GM18499 (cell line): ENCODE data around the gene PRR3.
"Not testable (repeated sequence)": the region's sequence is repeated elsewhere in the genome, so short reads cannot be mapped to it uniquely, and the experiment has no call there.

Experiments
- ATAC-seq: cut with Tn5 transposase; IDR thresholded peaks from one replicate; pipeline ENCODE4 v1.9.1; 2021; ENCODE audit warnings: moderate number of reproducible peaks; ENCODE audit not compliant: insufficient read depth, unreplicated experiment

Gene PRR3

DNA sequence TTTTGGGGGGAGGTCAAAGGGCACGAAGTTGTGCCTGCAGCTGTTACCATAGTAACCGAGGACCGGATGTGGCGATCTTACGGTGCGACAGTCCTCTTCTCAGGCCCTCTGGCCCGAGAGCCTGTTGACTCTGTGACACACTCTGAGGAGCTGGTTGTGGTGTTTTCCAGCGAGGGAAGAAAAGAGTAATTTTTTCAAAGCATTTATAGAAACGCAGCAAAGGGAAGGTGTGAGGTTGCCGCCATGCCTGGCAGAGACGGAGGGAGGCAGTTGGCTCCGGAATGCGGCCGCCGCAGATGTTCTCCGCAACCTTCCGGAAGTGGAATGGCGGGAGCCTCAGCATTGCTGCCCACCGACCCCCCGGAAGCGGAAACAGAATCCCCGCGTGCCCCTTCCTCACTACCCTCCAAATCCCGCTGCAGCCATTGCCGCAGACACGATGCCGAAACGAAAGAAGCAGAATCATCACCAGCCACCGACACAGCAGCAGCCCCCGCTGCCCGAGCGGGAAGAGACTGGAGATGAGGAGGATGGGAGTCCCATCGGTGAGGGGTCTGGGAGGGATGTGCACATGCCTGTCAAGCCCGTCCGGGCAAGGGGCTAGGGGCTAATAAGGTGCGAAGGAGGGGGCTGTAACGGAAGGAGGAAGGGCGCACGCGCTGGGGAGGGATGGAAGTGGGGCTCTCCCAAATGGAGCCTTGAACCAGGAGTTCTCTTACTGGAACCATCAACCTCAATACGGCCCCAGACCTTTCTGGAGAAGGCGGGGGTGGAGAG is at the start of gene PRR3:
Gene PRR3, plus strand, starts transcription at position 390 of the 777 bp plus-strand sequence. Its CDS starts 50 bp downstream, at position 440.
- peak; percentile 42 for ATAC-seq

DNA sequence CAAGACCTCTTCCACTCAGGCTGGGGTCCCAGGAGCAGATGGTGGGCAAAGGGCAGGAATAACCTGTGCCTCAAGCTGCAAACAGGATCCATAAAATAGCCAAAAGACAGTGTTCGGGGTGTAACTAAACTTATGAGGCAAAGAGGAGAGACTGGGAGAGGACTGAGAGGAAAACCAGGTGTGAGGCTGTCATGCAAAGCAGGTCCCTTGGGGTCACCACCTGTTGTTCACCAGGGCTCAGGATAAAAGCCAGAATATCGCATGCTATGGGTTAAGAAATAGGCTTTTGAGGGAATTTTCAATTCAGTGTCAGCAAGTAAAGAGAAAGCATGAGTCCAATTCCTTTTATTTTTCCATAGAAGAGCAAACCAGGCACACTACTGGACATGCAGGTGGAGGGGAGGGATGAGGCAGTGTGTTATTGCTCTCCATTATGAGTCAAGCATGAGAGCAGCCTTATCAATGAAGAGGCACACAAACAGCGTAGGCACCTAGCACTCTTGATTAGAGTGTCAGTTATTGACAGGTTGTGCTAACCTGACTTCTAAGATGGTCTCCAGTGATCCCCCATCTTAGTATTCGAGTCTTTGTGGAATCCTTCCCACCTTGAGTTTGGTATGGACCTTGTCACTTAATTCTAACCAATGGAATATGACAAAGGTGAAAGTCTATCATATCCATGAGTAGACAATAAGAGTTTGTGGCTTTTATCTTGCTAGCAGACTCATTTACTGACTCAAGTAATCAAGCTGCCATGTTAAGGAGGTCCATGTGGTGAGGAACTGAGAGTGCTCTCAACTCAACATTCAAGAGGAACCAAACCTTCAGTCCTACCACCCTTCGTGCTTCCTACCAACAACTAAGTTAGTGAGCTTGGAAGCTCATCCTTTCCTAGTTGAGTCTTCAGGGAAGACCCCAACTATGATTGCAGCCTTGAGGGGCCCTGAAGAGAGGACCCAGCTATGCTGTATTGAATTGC is 49.0 kb upstream of the PRR3 start:
- ATAC-seq: no peak

DNA sequence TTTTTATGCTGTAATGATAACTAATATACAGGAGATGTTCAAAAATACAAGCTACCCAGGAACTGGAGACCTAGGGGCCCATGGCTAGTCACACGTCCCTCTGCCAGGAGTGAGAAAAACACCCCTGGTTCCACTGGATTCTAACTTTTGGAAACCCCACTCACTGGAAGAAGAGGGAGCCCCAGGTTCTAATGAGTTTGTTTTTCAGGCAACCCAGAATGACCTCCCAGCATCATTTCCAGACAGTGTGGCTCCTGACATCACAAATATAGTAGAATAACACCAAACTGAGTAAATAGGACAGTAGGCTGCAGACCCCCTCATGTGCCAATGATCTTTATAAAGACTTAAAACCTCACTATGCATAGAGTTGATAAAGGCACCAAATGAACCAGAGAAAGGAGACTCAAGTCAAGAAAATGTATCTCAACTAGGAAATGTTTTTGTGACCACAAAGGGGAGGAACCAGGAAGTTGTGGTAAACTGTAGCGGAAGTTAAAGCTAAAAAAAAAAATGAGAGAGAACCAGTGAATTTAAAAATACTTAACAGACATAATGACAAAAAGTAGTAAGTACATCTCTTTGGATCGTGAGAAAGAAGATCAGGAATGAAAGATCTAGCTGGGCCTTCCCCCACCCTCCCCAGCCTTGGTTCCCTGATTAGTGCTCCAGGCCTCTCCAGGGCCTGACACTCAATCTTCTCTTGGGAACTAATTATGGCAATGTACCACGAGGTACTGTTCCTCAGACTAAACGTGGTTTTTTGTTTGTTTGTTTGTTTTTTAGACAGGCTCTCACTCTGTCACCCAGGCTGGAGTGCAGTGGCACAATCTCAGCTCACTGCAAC is 48.0 kb upstream of the PRR3 start:
- peak; percentile 40 for ATAC-seq

DNA sequence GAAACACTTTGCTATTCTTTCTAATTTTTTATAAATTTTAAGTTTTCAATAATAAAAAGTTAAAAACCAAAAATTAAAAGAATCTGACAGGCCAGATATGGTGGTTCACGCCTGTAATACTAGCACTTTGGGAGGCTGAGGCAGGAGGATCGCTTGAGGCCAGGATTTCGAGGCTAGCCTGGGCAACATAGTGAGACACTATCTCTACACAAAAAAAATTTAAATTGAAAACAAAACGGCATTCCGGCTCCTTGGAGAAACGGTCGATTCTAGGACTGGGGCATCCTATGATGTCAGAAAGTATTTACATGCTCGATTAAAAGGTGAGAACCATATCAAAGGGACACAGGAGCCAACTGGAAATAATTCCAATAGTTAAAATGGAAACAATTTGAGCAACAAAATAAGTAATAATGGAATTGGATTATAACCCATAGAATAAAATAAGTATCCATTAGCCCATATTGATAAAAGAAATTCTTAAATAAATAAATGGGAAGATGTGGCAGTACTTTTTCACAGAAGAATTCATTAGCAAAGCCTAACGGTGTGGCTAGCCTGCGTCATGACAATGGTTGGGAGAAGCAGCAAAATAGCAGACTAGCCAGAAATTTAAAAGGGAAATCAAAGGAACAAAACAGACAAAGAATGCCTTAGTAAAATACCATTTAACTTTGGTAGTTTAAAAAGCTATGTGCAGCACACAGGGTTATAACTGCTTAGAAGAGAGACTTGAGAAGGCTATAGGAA is 46.5 kb upstream of the PRR3 start:
- ATAC-seq: no peak

- ATAC-seq: no peak
Observed at GRCh38 chr6:30511169-30511546, 45.9 kb upstream of the PRR3 start.

DNA sequence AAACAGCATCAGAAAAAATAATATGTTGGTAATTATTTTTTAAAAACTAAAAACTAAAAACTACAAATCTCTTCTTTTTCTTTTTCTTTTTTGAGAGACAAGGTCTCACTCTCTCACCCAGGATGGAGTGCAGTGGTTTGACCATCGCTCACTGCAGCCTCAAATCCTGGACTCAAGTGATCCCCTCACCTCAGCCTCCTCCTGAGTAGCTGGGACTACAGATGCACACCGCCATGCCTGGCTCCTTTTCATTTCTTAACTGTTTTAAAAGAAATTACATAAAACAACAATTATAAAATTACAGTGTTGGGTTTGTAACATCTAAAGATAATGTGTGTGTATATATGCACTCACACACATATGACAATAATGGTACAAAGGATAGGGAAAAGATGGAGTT is 43.6 kb upstream of the PRR3 start:
- ATAC-seq: no peak

- no peak for ATAC-seq
Observed at GRCh38 chr6:30515106-30515505, 42.0 kb upstream of the PRR3 start.

DNA sequence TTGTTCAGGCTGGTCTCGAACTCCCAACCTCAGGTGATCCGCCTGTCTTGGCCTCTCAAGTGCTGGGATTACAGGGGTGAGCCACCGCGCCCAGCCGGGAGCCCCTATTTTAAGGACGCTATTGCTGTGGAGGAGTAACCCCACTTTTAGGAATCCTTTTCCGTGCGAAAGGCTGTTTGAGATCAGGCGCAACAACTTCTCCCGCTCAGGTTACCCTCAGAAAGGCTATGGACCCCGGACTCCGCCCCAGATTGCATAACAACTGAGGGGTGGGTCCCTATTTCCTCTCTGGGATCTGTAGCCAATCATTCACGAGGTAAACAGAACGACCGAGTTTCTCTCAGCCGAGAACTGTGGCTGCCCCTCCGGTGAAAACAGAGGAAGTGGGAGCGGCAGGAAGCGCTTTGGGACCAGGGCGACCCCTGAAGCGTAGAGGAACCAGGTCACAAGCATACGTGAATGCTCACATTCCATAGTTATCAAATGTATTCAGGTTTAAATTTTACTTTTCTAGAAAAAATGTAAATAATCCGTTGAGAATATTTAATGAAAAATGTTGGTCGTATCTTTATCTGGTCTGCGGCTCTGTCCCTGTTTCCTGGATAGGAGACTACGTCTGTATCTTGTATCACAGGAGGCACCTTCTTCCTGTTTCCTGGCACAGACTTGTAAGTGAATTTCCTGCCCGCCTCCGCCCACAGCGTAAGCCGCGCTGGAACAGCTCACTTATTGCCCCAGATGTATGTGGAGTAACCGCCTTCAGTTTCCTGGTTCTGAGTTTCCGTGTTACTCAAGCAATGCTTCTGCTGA is 40.9 kb upstream of the PRR3 start:
- ATAC-seq: no peak

GRCh38 chr6:30516754-30517076 is 40.4 kb upstream of the PRR3 start:
- not testable (repeated sequence) for ATAC-seq

DNA sequence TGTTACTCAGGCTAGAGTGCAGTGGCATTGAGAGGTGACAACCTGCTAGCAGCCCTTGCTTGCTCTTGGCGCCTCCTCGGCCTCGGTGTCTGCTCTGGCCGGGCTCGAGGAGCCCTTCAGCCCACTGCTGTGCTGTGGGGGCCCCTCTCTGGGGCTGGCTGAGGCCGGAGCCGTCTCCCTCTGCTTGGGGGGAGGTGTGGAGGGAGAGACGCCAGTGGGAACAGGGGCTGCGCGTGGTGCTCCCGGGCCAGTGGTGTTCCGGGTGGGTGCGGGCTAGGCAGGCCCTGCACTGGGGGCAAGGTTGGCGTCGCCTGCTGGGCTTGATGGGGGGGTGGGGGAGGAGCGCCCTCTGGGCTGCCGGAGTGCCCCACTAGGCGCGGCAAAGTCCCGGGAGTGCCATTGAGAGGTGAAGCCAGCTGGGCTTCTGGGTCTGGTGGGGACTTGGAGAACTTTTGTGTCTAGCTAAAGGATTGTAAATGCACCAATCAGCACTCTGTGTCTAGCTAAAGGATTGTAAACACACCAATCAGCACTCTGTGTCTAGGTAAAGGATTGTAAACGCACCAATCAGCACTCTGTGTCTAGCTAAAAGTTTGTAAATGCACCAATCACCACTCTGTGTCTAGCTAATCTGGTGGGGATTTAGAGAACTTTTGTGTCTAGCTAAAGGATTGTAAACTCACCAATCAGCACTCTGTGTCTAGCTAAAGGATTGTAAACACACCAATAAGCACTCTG is 39.2 kb upstream of the PRR3 start:
- not testable (repeated sequence) for ATAC-seq

- not testable (repeated sequence) for ATAC-seq
Observed at GRCh38 chr6:30518505-30519145, 38.5 kb upstream of the PRR3 start.

GRCh38 chr6:30520522-30520921 is 36.6 kb upstream of the PRR3 start:
- no peak for ATAC-seq

GRCh38 chr6:30521082-30521481 is 36.0 kb upstream of the PRR3 start:
- ATAC-seq: not testable (repeated sequence)

DNA sequence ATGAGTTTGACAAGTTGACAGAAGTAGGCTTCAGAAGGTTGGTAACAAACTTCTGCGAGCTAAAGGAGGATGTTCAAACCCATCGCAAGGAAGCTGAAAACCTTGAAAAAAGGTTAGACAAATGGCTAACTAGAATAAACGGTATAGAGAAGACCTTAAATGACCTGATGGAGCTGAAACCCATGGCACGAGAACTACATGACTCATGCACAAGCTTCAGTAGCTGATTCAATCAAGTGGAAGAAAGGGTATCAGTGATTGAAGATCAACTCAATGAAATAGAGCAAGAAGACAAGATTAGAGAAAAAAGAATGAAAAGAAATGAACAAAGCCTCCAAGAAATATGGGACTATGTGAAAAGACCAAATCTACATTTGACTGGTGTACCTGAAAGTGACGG is 35.1 kb upstream of the PRR3 start:
- not testable (repeated sequence) for ATAC-seq

GRCh38 chr6:30526444-30526843 is 30.7 kb upstream of the PRR3 start:
- ATAC-seq: not testable (repeated sequence)

- not testable (repeated sequence) for ATAC-seq
Observed at GRCh38 chr6:30529349-30529875, 27.7 kb upstream of the PRR3 start.

GRCh38 chr6:30530014-30530413 is 27.1 kb upstream of the PRR3 start:
- ATAC-seq: no peak
